Brain microvascular endothelial cell (primary cell): Measurements from ENCODE around the gene PPP2R5A.
"Not testable (repeated sequence)": the region's sequence is repeated elsewhere in the genome, so short reads cannot be mapped to it uniquely, and the experiment has no call there.

Source experiments
- DNase-seq: peaks from one replicate; pipeline ENCODE4 v3.0.0-alpha.2; 2020
- H3K27ac ChIP-seq: fragments of 250-450 bp; sonication (Bioruptor Pico); 2 replicates; pipeline ENCODE4 v1.5.1; 2020; ENCODE audit warnings: mild to moderate bottlenecking, moderate library complexity
- H3K27me3 ChIP-seq: fragments of 250-450 bp; sonication (Bioruptor Pico); replicated peaks from 2 replicates; pipeline ENCODE4 v1.5.1; 2020; ENCODE audit warnings: mild to moderate bottlenecking
- H3K36me3 ChIP-seq: fragments of 250-450 bp; sonication (Bioruptor Pico); replicated peaks from 2 replicates; pipeline ENCODE4 v1.5.1; 2020; ENCODE audit warnings: mild to moderate bottlenecking
- H3K4me3 ChIP-seq: 2 replicates; pipeline ENCODE4 v1.5.1; 2011; ENCODE audit warnings: low read depth, mild to moderate bottlenecking, control low read depth, low read length, moderate library complexity
- CTCF ChIP-seq: IDR thresholded peaks from 2 replicates; pipeline ENCODE4 v1.5.1; 2011; ENCODE audit warnings: low read depth, mild to moderate bottlenecking, moderate library complexity, low read length, control low read depth, inconsistent platforms; ENCODE audit errors: missing control alignments
- in situ Hi-C: cut with HindIII; loops from 2 replicates; pipeline ENCODE4 v1.10.0; 2017; ENCODE audit warnings: low sequenced_read_pairs, low pct_ligation_motif_present

Gene PPP2R5A

GRCh38 chr1:212388985-212389716 lies 103.9 kb downstream of the PPP2R5A start:
- Histone ChIP-seq H3K27me3 (no peaks in the 10 kb centered on the region), H3K4me3 (no peak overlapping the region), H3K36me3 (peaks cover 13% of the 10 kb centered on the region), H3K27ac (no peak overlapping the region)
- no peak for TF ChIP-seq CTCF
- DNase-seq: no peak
- in situ Hi-C loops: no loop called here

GRCh38 chr1:212395678-212396437 lies 110.6 kb downstream of the PPP2R5A start:
- H3K36me3 ChIP-seq, DNase-seq, H3K4me3 ChIP-seq, H3K27ac ChIP-seq, H3K27me3 ChIP-seq, in situ Hi-C loops: not testable (repeated sequence)

- no peak for DNase-seq
- Histone ChIP-seq H3K27ac (no peak overlapping the region), H3K4me3 (no peak overlapping the region), H3K27me3 (no peaks in the 10 kb centered on the region), H3K36me3 (no peaks in the 10 kb centered on the region)
- in situ Hi-C loops: no loop called here
- no peak for TF ChIP-seq CTCF
Observed at GRCh38 chr1:212396638-212397037, 111.4 kb downstream of the PPP2R5A start.

- no peak overlapping the region for H3K4me3 ChIP-seq
- H3K27me3 ChIP-seq: no peaks in the 10 kb centered on the region
- no peak overlapping the region for H3K27ac ChIP-seq
- TF ChIP-seq CTCF: no peak
- in situ Hi-C loops: no loop called here
- no peak for DNase-seq
- no peaks in the 10 kb centered on the region for H3K36me3 ChIP-seq
Observed at GRCh38 chr1:212397171-212397570, 112.0 kb downstream of the PPP2R5A start.

GRCh38 chr1:212401042-212401441 lies 115.8 kb downstream of the PPP2R5A start:
- H3K36me3 ChIP-seq: peaks cover 4% of the 10 kb centered on the region
- no peak for DNase-seq
- in situ Hi-C loops: no loop called here
- H3K4me3 ChIP-seq: no peak overlapping the region
- no peak overlapping the region for H3K27ac ChIP-seq
- TF ChIP-seq CTCF: no peak
- no peaks in the 10 kb centered on the region for H3K27me3 ChIP-seq

GRCh38 chr1:212401838-212402582 lies 116.8 kb downstream of the PPP2R5A start:
- no peak for DNase-seq
- no peak overlapping the region for H3K4me3 ChIP-seq
- no peak for TF ChIP-seq CTCF
- H3K36me3 ChIP-seq: peaks cover 4% of the 10 kb centered on the region
- H3K27ac ChIP-seq: peak overlapping the region; percentile 9
- in situ Hi-C loops: no loop called here
- H3K27me3 ChIP-seq: no peaks in the 10 kb centered on the region
